GM12875 (cell line): Measurements from ENCODE around the gene FBXL14.
A peak's percentile ranks its signal among the peaks of the same experiment; 100 is the strongest.

Source experiments
- H3K4me3 ChIP-seq: one replicate; pipeline ENCODE4 v1.5.1; 2011; ENCODE audit warnings: low read depth, low read length, control low read depth
- TF ChIP-seq, protein P1 (sequence below): IDR thresholded peaks from 2 replicates; pipeline ENCODE4 v1.5.1; 2011; ENCODE audit warnings: low read depth, mild to moderate bottlenecking, control low read depth, inconsistent platforms, low read length, moderate library complexity, borderline replicate concordance; ENCODE audit not compliant: insufficient read depth

The FBXL14 gene

DNA sequence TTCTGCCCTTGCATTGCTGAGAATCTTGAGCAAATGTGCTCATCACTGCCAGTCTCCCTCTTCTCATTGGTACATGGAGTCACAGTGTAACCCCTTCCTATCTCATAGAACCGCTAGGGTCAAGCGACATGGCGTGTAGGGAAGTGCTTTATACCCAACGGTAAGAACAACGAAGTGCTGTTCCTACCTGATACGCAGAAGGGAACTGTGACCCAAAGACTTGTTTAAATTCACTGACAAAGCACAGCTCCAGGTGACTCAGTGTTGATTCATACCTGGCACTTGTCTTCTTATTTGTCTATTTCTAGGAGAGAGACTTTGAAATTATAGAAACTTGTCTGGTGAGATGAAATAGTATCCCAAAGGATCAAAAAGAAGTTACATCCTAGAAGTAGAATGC lies 53.7 kb downstream of the FBXL14 start:
- no peak overlapping the region for H3K4me3 ChIP-seq
- TF ChIP-seq, protein P1, sequence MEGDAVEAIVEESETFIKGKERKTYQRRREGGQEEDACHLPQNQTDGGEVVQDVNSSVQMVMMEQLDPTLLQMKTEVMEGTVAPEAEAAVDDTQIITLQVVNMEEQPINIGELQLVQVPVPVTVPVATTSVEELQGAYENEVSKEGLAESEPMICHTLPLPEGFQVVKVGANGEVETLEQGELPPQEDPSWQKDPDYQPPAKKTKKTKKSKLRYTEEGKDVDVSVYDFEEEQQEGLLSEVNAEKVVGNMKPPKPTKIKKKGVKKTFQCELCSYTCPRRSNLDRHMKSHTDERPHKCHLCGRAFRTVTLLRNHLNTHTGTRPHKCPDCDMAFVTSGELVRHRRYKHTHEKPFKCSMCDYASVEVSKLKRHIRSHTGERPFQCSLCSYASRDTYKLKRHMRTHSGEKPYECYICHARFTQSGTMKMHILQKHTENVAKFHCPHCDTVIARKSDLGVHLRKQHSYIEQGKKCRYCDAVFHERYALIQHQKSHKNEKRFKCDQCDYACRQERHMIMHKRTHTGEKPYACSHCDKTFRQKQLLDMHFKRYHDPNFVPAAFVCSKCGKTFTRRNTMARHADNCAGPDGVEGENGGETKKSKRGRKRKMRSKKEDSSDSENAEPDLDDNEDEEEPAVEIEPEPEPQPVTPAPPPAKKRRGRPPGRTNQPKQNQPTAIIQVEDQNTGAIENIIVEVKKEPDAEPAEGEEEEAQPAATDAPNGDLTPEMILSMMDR, result no peak

DNA sequence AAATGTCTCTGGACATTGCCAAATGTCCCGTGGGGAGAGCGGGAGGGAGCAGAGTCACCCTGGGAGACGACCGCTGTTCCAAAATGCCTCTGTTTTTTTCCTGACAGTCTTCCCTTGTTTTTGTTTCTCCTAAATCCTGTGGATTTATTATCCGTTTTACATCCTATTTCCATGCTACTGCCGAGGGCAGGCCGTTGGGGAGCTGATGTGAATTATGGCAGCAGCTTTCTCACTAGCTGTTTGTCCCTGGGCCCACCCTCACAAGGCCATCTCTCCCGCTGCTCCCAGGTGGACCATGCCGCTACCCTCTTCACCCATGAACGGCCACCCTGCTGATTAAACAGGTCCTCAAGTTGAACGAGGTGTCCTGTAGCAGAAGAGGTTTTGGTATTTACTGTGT lies 55.2 kb downstream of the FBXL14 start:
- TF ChIP-seq, protein P1, result no peak
- H3K4me3 ChIP-seq, result no peak overlapping the region

DNA sequence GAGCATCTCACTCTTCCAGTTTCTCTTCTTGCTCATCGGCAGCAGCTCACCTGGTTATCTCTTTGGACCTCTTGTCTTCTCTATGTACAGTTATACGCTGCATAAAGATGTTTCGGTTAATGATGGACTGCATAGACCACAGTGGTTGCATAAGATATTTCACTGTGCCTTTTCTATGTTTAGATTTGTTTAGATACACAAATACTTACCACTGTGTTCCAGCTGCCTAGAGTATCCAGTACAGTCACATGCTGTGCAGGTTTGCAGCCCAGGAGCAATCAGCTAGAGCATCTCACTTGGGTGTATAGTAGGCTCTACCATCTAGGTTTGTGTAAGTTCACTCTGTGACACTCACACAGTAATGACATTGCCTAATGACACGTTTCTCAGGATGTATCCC lies 57.6 kb downstream of the FBXL14 start:
- TF ChIP-seq, protein P1, result no peak
- no peak overlapping the region for H3K4me3 ChIP-seq

DNA sequence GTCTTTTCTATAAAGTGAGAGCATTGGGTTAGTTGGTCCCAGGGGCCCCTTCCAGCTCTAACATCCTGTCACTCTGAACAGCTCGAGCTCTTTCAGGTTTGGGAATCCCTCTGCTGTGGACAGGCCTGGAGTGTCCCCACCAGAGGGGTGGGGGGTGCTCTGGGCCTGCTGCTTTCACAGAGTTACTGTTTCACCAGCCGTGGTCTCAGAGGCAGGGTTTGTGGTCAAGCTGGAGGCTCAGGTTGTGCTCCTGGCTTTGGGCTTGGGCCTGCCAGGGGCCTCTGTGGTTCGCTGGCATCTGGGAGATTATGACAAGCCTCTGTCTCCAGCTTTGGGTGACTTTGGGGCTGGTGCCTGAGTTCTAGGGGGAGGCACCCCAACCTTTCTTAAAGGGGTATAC lies 59.6 kb downstream of the FBXL14 start:
- TF ChIP-seq, protein P1, result no peak

DNA sequence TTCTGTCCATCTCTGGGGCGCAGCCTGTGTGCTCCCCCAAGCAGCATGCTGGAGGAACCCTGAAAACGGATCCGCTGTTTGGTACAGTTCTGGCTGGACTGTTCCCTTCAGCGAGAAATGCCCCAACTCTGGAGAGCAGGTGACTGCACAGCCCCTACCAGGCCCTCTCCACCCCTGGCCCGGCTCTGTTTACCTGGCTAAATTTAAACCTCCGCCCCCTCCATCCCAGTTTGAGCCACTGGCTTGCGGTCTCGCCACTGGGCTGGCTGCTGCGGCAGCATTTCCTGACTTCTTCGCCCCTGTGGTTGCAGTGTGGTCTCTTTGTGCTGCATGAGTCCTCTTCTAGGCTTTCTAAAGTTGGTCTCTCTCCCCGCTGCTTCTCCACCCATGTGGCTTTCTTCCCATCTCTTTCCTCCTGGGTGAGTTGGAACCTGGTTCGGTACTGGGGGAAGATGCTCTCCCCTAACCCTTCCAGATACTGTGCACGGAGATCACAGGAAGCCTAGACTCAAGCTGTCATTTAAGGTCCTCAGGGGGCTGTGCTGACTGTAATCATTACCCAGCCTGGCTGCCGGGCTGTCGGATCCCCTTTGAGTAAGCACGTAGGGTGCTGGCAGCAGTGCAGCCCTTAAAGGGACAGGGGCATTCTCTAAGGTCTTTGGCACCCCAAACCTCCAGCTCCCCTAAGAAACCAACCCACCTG lies 60.6 kb downstream of the FBXL14 start:
- TF ChIP-seq, protein P1, result no peak
- H3K4me3 ChIP-seq, result peak overlapping the region; percentile 31

More for the DNA sequence above, 59.6 kb downstream of the FBXL14 start:
- peak overlapping the region; percentile 6 for H3K4me3 ChIP-seq

DNA sequence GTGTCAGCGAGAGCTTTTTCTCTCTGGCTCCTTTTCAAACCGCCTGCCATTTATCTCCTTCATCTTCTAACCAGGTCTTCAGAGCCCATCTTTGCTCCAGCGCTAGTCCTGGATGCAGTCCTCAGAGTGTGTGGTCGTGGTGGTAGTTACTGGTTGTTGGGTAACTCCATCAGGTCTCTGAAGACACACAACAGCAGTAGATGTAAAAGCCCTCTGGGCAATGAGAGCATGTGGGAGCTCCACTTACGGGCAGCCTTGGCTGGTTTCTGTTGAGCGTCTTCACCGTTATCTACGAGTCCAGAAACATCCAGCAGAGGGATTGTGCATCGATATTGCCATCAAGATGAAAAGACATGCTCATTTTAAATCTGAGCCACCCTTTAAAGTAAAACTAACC lies 61.2 kb downstream of the FBXL14 start:
- peak overlapping the region; percentile 31 for H3K4me3 ChIP-seq

More for the DNA sequence above, 61.2 kb downstream of the FBXL14 start:
- TF ChIP-seq, protein P1, result peak; percentile 38
